Measurements from ENCODE around the gene LASP1. TPM values are rescaled to one million over a fixed set of nuclear protein-coding genes. Genes with fewer than 3 reads are reported as not detected.

LASP1 gene
- total and polyA plus RNA-seq, 4 donors = 65.5 to 140 (median 82.0) TPM

DNA sequence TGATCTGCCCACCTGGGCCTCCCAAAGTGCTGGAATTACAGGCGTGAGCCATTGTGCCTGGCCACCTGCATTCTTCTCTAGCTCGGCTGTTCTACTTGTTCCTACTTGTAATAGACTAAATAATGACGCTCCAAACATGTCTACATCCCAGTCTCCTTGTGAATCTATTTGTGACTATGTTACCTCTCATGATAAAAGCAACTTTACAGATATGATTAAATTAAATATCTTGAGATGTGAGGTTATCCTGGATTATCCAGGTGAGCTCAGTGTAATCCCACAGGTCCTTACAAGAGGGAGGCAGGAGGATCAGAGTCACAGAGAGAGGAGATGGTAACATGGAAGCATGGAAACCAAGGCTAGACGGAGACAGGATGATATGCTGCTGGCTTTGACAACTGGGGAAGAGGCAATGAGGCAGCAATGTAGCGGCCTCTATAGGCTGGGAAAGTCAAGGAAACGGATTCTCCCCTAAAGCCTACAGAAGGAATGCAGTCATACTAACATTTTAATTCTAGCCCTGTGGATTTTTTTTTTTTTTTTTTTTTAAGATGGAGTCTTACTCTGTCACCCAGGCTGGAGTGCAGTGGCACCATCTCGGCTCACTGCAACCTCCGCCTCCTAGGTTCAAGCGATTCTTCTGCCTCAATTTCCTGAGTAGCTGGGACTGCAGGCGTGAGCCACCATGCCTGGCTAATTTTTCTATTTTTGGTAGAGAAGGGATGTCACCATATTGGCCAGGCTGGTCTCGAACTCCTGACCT lies 5.0 kb upstream of the LASP1 start:
- DNase-seq (no peak), ATAC-seq (ENCODE audit: insufficient read depth, low FRiP score) (no peak)
- no peaks in the 10 kb centered on the region for H3K27me3 ChIP-seq (ENCODE audit: control insufficient read depth in 3 of 3, insufficient read depth in 3 of 3, low read length in 2 of 3)
- no peak overlapping the region for H3K9ac ChIP-seq (ENCODE audit: insufficient read depth in 1 of 2, low read length in 2 of 2)
- WGBS, 2 donors = 70 to 73% methylated on average over 11 of the region's 11 CpGs
- peaks cover 1 to 12% (median 4%) of the 10 kb centered on the region in 5 donors for H3K4me1 ChIP-seq (ENCODE audit: control insufficient read depth in 5 of 5, insufficient read depth in 5 of 5, low read length in 5 of 5)
- no peaks in the 10 kb centered on the region for H3K9me3 ChIP-seq (ENCODE audit: control insufficient read depth in 4 of 4, insufficient read depth in 3 of 4, low read length in 3 of 4)
- no peaks in the 10 kb centered on the region for H3K36me3 ChIP-seq (ENCODE audit: control insufficient read depth in 4 of 4, insufficient read depth in 4 of 4, low read length in 4 of 4)
- H3K4me3 ChIP-seq = no peak overlapping the region
- no peak overlapping the region for H3K27ac ChIP-seq (ENCODE audit: low read depth in 1 of 2, low read length in 1 of 2)
- TF ChIP-seq, protein P1, sequence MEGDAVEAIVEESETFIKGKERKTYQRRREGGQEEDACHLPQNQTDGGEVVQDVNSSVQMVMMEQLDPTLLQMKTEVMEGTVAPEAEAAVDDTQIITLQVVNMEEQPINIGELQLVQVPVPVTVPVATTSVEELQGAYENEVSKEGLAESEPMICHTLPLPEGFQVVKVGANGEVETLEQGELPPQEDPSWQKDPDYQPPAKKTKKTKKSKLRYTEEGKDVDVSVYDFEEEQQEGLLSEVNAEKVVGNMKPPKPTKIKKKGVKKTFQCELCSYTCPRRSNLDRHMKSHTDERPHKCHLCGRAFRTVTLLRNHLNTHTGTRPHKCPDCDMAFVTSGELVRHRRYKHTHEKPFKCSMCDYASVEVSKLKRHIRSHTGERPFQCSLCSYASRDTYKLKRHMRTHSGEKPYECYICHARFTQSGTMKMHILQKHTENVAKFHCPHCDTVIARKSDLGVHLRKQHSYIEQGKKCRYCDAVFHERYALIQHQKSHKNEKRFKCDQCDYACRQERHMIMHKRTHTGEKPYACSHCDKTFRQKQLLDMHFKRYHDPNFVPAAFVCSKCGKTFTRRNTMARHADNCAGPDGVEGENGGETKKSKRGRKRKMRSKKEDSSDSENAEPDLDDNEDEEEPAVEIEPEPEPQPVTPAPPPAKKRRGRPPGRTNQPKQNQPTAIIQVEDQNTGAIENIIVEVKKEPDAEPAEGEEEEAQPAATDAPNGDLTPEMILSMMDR (IDR thresholded peaks at IDR 0.05; ENCODE audit: control extremely low read depth, extremely low read depth) = no peak

- Histone ChIP-seq H3K4me1 (ENCODE audit: control insufficient read depth in 5 of 5, insufficient read depth in 5 of 5, low read length in 5 of 5) (peaks cover 7 to 26% (median 9%) of the 10 kb centered on the region in 5 donors), H3K36me3 (ENCODE audit: control insufficient read depth in 4 of 4, insufficient read depth in 4 of 4, low read length in 4 of 4) (no peaks in the 10 kb centered on the region), H3K27me3 (ENCODE audit: control insufficient read depth in 3 of 3, insufficient read depth in 3 of 3, low read length in 2 of 3) (no peaks in the 10 kb centered on the region), H3K27ac (ENCODE audit: low read depth in 1 of 2, low read length in 1 of 2) (peak overlapping the region; percentile 67 to 78), H3K4me3 (no peak overlapping the region), H3K9me3 (ENCODE audit: control insufficient read depth in 4 of 4, insufficient read depth in 3 of 4, low read length in 3 of 4) (no peaks in the 10 kb centered on the region), H3K9ac (ENCODE audit: insufficient read depth in 1 of 2, low read length in 2 of 2) (peak overlapping the region; percentile 37 to 86)
- WGBS, 2 donors = 22 to 43% methylated on average over 31 of the region's 31 CpGs
- DNase-seq (peak; percentile 75 to 80 (median 77)), ATAC-seq (ENCODE audit: insufficient read depth, low FRiP score) (no peak)
- TF ChIP-seq, protein P1 (IDR thresholded peaks at IDR 0.05; ENCODE audit: control extremely low read depth, extremely low read depth) = no peak
Measured at GRCh38 chr17:38867179-38867967, 2.5 kb upstream of the LASP1 start.

- peak overlapping the region; percentile 67 to 78 for H3K27ac ChIP-seq (ENCODE audit: low read depth in 1 of 2, low read length in 1 of 2)
- no peaks in the 10 kb centered on the region for H3K27me3 ChIP-seq (ENCODE audit: control insufficient read depth in 3 of 3, insufficient read depth in 3 of 3, low read length in 2 of 3)
- H3K4me3 ChIP-seq = no peak overlapping the region
- ATAC-seq (ENCODE audit: insufficient read depth, low FRiP score) = no peak
- TF ChIP-seq, protein P1 (IDR thresholded peaks at IDR 0.05; ENCODE audit: control extremely low read depth, extremely low read depth) = no peak
- H3K9me3 ChIP-seq (ENCODE audit: control insufficient read depth in 4 of 4, insufficient read depth in 3 of 4, low read length in 3 of 4) = no peaks in the 10 kb centered on the region
- 11 to 31% methylated on average over 25 of the region's 25 CpGs for WGBS, 2 donors
- H3K4me1 ChIP-seq (ENCODE audit: control insufficient read depth in 5 of 5, insufficient read depth in 5 of 5, low read length in 5 of 5) = peaks cover 9 to 35% (median 16%) of the 10 kb centered on the region in 5 donors
- DNase-seq = peak; percentile 67 to 76 (median 75)
- peaks cover 0 to 1% (median 0%) of the 10 kb centered on the region in 4 donors for H3K36me3 ChIP-seq (ENCODE audit: control insufficient read depth in 4 of 4, insufficient read depth in 4 of 4, low read length in 4 of 4)
- peak overlapping the region; percentile 37 to 86 for H3K9ac ChIP-seq (ENCODE audit: insufficient read depth in 1 of 2, low read length in 2 of 2)
Measured at GRCh38 chr17:38867968-38868816, 1.7 kb upstream of the LASP1 start.

Measured in lung (tissue), 12 donors.